ENCODE measurements around the gene PRDX2.

DNA sequence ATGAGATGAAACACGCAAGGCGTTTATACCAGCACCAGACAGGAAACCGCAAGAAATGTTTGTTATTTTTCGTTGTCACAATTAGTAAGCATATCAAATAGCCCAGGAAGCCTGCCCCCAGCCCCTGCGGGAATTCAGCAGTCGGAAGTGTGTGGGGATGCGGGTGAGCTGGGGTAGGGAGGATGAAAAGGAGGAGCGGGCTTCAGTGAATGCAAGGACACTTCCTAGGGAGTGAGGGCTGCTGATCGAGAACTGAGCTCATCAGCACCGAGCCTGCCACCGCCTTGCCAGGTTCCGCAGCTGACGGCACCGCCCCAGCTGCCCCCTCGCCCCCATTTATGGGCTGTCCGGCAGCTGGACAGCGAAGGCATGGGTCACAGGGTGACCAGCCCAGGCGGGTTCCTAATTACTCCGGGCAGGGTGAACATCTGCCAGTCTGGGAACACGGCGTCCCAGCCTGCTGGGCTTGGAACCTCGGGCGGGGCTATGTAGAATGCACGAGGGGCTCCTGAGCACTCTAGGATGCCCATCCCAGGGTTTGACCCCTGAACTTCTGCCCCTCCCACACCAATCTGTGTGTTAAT lies 51.6 kb downstream of the PRDX2 start:
- TF ChIP-seq, protein P1, sequence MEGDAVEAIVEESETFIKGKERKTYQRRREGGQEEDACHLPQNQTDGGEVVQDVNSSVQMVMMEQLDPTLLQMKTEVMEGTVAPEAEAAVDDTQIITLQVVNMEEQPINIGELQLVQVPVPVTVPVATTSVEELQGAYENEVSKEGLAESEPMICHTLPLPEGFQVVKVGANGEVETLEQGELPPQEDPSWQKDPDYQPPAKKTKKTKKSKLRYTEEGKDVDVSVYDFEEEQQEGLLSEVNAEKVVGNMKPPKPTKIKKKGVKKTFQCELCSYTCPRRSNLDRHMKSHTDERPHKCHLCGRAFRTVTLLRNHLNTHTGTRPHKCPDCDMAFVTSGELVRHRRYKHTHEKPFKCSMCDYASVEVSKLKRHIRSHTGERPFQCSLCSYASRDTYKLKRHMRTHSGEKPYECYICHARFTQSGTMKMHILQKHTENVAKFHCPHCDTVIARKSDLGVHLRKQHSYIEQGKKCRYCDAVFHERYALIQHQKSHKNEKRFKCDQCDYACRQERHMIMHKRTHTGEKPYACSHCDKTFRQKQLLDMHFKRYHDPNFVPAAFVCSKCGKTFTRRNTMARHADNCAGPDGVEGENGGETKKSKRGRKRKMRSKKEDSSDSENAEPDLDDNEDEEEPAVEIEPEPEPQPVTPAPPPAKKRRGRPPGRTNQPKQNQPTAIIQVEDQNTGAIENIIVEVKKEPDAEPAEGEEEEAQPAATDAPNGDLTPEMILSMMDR (conservative IDR thresholded peaks at IDR 0.05; ENCODE audit: low read depth, low read length) = no peak
- TF ChIP-seq EZH2 (IDR thresholded peaks at IDR 0.05; ENCODE audit: borderline replicate concordance, low read depth, low read length, poor library complexity, severe bottlenecking) = no peak

Measured in A673 (cell line).